Astrocyte of the hippocampus (primary cell): ENCODE measurements around the gene CNP.

Experiments
- DNase-seq: peaks from one replicate; pipeline ENCODE4 v3.0.0; 2011; ENCODE audit warnings: low read depth, low spot score

Gene CNP

GRCh38 chr17:41972571-41973407, 6.2 kb downstream of the CNP start:
- no peak for DNase-seq

GRCh38 chr17:41973408-41973811, 6.8 kb downstream of the CNP start:
- no peak for DNase-seq

- DNase-seq: no peak
Observed at GRCh38 chr17:41974031-41974430, 7.4 kb downstream of the CNP start.

- DNase-seq: no peak
Observed at GRCh38 chr17:41974658-41975057, 8.1 kb downstream of the CNP start.

- peak; percentile 60 for DNase-seq
Observed at GRCh38 chr17:41975099-41976083, 8.8 kb downstream of the CNP start.

GRCh38 chr17:41976142-41976768, 9.7 kb downstream of the CNP start:
- DNase-seq: no peak

- DNase-seq: no peak
Observed at GRCh38 chr17:41977991-41978390, 11.4 kb downstream of the CNP start.

GRCh38 chr17:41982026-41982760, 15.6 kb downstream of the CNP start:
- peak; percentile 81 for DNase-seq

- DNase-seq: no peak
Observed at GRCh38 chr17:41984454-41984853, 17.9 kb downstream of the CNP start.

GRCh38 chr17:41985919-41986318, 19.3 kb downstream of the CNP start:
- DNase-seq: no peak

GRCh38 chr17:41986634-41987033, 20.0 kb downstream of the CNP start:
- DNase-seq: no peak

- no peak for DNase-seq
Observed at GRCh38 chr17:41987642-41988041, 21.0 kb downstream of the CNP start.

GRCh38 chr17:41988418-41988817, 21.8 kb downstream of the CNP start:
- no peak for DNase-seq

- no peak for DNase-seq
Observed at GRCh38 chr17:41989702-41990419, 23.3 kb downstream of the CNP start.

- DNase-seq: no peak
Observed at GRCh38 chr17:41992576-41992975, 26.0 kb downstream of the CNP start.

- DNase-seq: no peak
Observed at GRCh38 chr17:41996855-41997164, 30.2 kb downstream of the CNP start.

- DNase-seq: no peak
Observed at GRCh38 chr17:41998497-41998896, 31.9 kb downstream of the CNP start.

GRCh38 chr17:42000413-42001133, 34.0 kb downstream of the CNP start:
- no peak for DNase-seq

- DNase-seq: no peak
Observed at GRCh38 chr17:42001729-42002128, 35.1 kb downstream of the CNP start.

GRCh38 chr17:42002175-42002791, 35.7 kb downstream of the CNP start:
- DNase-seq: no peak
